Stimulated activated CD4-positive, alpha-beta T cell treated with anti-CD3 and anti-CD28 coated beads, TNF-alpha, amount 100 ng/mL, for 1 hour (primary cell): ENCODE measurements around the gene NXPH3.

Experiments used
- DNase-seq, 3 donors: peaks; one replicate each; pipeline ENCODE4 v3.0.0-alpha.2; 2020; ENCODE audit warnings: low read depth in 3 of 3, low spot score in 1 of 3

The NXPH3 gene

GRCh38 chr17:49618028-49618611 lies 42.4 kb downstream of the NXPH3 start:
- DNase-seq: no peak

GRCh38 chr17:49621420-49621819 lies 45.7 kb downstream of the NXPH3 start:
- DNase-seq: no peak

GRCh38 chr17:49621946-49622529 lies 46.4 kb downstream of the NXPH3 start:
- DNase-seq: no peak

DNA sequence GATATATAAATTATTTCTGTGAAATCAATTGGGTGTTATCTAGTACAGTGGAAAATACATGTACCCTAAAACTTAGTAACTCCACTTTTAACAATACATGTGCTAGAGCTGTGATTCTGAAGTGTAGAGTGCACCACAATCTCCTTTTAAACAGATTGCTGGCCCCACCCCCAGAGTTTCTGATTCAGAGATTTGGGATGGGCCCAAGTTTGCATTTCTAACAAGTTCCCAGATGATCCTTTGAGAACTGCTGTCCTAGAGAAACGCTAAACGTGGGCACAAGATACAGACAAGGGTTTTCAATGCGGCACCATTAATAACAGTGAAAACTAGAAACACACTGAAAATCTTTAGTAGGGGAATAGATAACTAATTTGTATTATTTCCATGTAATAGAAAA lies 49.2 kb downstream of the NXPH3 start:
- DNase-seq: no peak

GRCh38 chr17:49629447-49629846 lies 53.8 kb downstream of the NXPH3 start:
- no peak for DNase-seq

GRCh38 chr17:49630113-49630900 lies 54.6 kb downstream of the NXPH3 start:
- no peak for DNase-seq

DNA sequence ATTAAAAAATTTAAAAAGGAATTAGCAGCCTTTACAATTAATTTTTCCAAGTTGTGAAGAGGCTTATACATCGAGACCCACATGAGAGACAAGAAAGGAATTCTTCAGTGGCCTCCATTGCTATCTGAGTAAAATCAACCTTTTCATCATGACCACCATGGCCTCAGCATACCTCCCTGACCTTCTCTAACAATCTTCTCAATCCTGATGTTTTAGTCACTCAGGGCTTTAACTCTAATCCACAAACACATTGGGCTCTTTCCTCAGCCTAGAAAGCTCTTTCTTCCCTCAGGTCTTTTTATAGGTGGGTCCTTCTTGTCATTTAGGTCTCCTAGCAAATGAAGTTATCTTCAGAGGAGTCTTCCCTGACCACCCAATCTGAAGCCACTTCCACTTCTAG lies 55.8 kb downstream of the NXPH3 start:
- DNase-seq: no peak
